Measurements from ENCODE around the gene DDX43.
"Not testable (repeated sequence)": the region's sequence is repeated elsewhere in the genome, so short reads cannot be mapped to it uniquely, and the experiment has no call there.

DDX43 gene

GRCh38 chr6:73388800-73389512 lies 5.7 kb upstream of the DDX43 start:
- DNase-seq (ENCODE audit: low read depth), result peak; percentile 30

- no peak for DNase-seq (ENCODE audit: low read depth)
These were observed 4.8 kb upstream of the DDX43 start for GRCh38 chr6:73389854-73390253.

DNA sequence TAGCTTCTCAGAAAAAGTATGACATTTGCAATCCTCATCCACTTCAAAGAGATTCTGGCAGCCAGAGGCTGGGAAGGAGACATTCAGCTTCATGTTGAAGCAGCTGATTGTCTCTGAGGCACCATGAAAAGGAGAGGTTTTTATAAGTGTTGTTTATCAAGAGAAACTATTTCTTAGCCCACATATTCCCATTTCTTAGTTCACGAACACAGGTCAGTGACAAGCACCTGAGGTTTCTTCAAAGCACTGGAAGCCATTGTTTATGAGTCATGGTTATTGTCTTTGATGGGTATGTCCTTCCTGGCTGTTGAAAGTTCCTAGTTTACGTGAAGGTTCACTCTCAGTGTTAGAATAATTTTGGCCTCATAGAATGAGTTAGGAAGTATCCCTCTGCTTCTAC lies 3.0 kb upstream of the DDX43 start:
- DNase-seq (ENCODE audit: low read depth), result no peak

DNA sequence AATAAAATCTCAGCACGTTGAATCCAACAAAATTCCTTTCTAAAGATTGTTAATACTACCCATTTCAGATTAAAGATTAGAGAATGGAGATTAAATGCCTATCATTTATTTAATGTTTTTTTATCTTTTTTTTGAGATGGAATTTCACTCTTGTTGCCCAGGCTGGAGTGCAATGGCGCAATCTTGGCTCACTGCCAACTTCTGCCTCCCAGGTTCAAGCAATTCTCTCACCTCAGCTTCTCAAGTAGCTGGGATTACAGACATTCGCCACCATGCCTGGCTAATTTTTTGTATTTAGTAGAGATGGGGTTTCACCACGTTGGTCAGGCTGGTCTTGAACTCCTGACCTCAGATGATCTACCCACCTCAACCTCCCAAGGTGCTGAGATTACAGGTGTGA lies 2.4 kb upstream of the DDX43 start:
- not testable (repeated sequence) for DNase-seq (ENCODE audit: low read depth)

DNA sequence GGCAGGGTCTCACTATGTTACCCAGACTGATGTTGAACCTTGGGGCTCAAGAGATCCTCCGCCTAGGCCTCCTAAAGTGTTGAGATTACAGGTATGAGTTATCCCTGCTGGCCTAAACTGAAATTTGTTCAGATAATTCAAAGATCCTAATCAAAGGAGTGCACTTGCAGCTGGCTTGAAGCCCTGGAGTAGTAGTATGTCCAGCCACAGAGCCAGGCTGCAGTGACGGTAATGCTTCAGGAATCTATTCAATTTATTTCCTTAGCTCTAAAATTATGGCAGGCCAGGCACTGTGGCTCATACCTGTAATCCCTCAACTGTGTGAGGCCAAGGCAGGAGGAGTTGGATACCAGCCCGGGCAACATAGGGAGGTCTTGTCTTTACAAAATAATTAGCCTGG lies 1.4 kb upstream of the DDX43 start:
- no peak for DNase-seq (ENCODE audit: low read depth)

- no peak for DNase-seq (ENCODE audit: low read depth)
These were observed 1.2 kb downstream of the DDX43 start for GRCh38 chr6:73395875-73396274.

GRCh38 chr6:73400656-73401055 lies 6.0 kb downstream of the DDX43 start:
- no peak for DNase-seq (ENCODE audit: low read depth)

GRCh38 chr6:73409395-73409794 lies 14.8 kb downstream of the DDX43 start:
- DNase-seq (ENCODE audit: low read depth), result no peak

GRCh38 chr6:73413102-73413501 lies 18.5 kb downstream of the DDX43 start:
- no peak for DNase-seq (ENCODE audit: low read depth)

DNA sequence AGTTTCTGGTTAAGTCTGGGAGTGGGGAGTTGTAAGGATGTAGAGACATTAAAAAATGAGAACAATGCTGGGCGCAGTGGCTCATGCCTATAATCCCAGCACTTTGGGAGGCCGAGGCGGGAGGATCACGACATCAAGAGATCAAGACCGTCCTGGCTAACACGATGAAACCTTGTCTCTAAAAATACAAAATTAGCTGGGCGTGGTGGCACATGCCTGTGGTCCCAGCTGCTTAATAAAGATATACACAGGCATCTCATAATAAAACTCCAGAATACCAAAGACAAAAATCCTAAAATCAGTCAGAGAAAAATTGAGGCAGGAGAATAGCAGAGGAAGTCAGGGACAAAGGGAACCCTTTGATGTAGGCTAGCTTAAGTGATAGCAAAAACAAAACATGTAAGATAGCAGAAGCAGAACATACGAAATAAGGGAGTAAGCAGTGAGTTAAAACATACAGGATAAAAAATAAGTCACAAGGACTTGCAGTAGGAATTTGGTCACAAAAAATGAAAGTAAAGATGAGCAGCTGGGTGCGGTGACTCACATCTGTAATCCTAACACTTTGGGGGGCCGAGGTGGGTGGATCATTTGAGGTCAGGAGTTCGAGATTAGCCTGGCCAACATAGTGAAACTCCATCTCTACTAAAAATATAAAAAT lies 23.6 kb downstream of the DDX43 start:
- DNase-seq (ENCODE audit: low read depth), result no peak

DNA sequence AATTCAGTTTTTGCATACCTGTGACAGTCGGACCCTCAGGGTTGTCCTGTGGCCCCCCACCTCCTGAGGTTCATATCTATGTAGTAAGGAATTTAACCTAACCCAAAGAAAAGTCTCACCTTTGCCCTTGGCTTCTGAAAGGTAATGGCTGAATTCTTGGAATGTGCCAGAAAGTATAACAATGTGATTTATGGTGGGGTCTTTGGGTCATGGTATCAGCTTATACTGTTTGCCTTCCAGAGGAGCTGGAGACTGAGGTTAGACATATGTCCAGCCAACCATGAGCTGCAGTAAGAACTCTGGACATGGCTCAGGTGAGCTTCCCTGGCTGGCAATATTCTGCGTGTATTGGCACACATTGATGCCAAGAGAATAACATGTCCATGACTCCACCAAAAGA lies 26.9 kb downstream of the DDX43 start:
- no peak for DNase-seq (ENCODE audit: low read depth)

- DNase-seq (ENCODE audit: low read depth), result no peak
These were observed 40.6 kb downstream of the DDX43 start for GRCh38 chr6:73435236-73435635.

GRCh38 chr6:73443555-73443954 lies 48.9 kb downstream of the DDX43 start:
- no peak for DNase-seq (ENCODE audit: low read depth)

GRCh38 chr6:73451223-73452106 lies 56.8 kb downstream of the DDX43 start:
- DNase-seq (ENCODE audit: low read depth), result peak; percentile 27

- DNase-seq (ENCODE audit: low read depth), result peak; percentile 39
These were observed 57.5 kb downstream of the DDX43 start, which contains the start of gene CGAS for GRCh38 chr6:73452107-73452461. Gene CGAS, minus strand, starts transcription at chr6:73452297. Its CDS starts 116 bp downstream, at chr6:73452181.

- DNase-seq (ENCODE audit: low read depth), result no peak
These were observed 61.4 kb downstream of the DDX43 start for GRCh38 chr6:73455865-73456629.

GRCh38 chr6:73459474-73459873 lies 64.8 kb downstream of the DDX43 start:
- not testable (repeated sequence) for DNase-seq (ENCODE audit: low read depth)

- no peak for DNase-seq (ENCODE audit: low read depth)
These were observed 65.4 kb downstream of the DDX43 start for GRCh38 chr6:73460056-73460455.

GRCh38 chr6:73461537-73462350 lies 67.1 kb downstream of the DDX43 start, which contains the start of gene MTO1:
Gene MTO1, plus strand, starts transcription at chr6:73461737. Its CDS starts 118 bp downstream, at chr6:73461855.
- DNase-seq (ENCODE audit: low read depth), result peak; percentile 60

Measured in HS-27A (cell line).